ENCODE data around the gene RAB11FIP4.
"Not testable (repeated sequence)": the region's sequence is repeated elsewhere in the genome, so short reads cannot be mapped to it uniquely, and the experiment has no call there.

Gene RAB11FIP4, protein sequence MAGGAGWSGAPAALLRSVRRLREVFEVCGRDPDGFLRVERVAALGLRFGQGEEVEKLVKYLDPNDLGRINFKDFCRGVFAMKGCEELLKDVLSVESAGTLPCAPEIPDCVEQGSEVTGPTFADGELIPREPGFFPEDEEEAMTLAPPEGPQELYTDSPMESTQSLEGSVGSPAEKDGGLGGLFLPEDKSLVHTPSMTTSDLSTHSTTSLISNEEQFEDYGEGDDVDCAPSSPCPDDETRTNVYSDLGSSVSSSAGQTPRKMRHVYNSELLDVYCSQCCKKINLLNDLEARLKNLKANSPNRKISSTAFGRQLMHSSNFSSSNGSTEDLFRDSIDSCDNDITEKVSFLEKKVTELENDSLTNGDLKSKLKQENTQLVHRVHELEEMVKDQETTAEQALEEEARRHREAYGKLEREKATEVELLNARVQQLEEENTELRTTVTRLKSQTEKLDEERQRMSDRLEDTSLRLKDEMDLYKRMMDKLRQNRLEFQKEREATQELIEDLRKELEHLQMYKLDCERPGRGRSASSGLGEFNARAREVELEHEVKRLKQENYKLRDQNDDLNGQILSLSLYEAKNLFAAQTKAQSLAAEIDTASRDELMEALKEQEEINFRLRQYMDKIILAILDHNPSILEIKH

DNA sequence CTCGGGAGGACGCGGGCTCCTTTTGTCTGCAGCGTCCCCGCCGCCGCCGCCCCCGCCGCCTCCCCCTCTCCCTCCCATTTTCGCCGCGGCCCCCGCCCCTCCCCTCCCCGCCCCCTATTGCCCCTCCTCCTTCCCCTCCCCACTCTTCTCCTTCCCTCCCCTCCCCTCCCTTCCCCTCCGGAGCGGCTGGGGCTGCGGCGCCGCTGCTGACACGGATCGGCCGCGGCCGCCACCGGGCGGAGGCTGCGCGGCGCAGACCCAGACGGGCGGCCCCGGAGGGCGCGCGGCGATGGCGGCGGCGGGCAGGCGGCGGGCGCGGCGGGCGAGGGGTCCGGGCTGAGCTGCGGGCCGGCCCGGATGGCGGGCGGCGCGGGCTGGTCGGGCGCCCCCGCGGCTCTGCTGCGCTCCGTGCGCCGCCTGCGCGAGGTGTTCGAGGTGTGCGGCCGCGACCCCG, at the start of gene RAB11FIP4:
Gene RAB11FIP4, plus strand, starts transcription at position 180 of the 454 bp plus-strand sequence. Its CDS starts 178 bp downstream, at position 358.
- peak in 28 of 56 donors; percentile 17 to 61 (median 43) for DNase-seq

DNA sequence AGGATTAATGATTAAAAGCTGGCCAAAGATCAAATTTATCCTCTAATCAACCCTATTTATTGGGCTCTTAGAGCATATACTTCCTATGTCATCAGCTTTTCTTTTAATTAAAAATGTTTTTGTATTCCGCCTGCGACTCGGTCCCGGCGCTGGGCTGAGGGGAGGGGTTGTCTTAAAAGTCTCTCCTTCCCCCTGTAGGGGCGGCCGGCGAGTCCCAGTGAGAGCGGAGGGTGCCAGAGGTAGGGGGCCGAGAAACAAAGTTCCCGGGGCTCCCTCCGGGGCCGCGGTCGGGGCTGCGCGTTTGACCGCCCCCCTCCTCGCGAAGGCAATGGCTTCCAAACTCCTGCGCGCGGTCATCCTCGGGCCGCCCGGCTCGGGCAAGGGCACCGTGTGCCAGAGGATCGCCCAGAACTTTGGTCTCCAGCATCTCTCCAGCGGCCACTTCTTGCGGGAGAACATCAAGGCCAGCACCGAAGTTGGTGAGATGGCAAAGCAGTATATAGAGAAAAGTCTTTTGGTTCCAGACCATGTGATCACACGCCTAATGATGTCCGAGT, 46.2 kb upstream of the RAB11FIP4 start:
- not testable (repeated sequence) for DNase-seq

DNA sequence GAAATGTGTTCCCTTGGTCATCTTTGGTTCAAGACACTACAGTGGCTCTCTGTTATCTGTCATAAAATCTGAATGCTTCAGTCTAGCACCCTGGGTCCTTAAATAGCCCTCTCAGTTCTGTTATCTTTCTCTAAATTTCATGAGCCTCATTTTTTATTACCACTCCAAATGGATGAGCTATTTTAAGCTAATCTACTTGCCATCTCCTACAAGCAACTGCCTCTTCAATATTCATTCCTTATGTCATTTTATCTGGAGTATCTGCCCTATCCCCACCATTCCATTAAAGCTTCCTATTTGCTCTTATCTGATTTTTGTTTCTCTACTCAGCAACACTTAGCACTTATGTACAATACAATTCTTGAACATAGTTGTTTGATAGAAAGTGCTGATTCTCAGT, 42.0 kb upstream of the RAB11FIP4 start:
- no peak for DNase-seq

DNA sequence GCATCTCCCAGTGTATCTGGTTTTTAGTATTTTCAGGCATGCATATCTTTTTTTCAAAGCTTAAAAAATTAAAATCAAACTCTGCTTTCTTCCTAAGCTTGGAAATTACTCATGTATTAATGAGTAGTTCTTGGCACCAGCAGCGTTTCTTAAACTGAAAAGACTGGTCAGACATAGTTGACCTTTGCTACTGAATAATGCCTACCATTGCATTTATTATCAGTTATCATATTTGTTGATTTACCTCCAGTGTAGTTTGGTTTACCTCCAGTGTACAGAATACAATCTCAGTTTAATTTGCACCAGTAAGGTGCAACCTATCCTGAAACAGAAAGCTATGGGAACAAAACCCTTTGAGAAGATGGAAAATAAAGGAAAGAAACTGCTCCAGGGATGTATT, 35.5 kb upstream of the RAB11FIP4 start:
- DNase-seq, result no peak

DNA sequence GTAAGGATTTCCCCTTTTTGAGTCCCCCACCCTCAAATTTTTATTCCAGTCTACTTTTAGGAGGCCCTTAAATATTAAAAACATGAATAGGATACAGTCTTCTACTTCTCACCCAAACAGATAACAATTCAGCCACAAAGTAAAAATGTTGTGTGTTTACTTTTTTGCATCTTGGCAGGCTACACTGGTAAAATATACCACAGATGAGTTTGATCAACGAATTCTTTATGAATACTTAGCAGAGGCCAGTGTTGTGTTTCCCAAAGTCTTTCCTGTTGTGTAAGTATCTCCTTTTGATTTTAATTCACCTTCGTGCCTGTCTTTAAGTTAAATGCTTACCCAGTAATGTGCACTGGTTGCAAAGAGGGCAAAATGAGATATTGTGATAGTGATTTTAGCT, 34.4 kb upstream of the RAB11FIP4 start:
- no peak for DNase-seq

DNA sequence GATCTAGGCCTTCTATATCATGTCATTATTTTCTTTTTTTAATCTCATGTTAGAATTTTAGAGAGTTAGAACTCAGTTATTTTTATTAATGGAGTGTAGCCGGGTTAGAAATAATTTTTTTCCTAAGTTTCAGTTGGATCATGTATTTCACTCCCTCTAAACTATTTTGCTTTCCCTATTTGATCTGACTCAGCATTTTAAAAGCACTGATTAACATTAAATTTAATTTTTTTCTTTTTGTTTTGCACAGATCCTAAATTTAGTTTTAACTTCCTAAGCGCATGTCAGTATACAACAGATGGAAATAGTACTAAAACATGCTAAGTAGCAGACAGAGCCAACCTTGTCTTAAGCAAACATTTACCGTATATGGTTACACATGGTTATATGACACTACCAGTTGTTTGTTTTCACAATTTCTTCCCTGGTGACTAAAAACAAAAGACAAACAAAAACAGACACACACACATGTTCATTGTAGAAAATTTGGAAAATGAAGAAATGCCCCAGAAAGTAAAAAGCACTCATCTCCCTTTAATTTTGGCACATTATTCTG, 33.6 kb upstream of the RAB11FIP4 start:
- no peak for DNase-seq

DNA sequence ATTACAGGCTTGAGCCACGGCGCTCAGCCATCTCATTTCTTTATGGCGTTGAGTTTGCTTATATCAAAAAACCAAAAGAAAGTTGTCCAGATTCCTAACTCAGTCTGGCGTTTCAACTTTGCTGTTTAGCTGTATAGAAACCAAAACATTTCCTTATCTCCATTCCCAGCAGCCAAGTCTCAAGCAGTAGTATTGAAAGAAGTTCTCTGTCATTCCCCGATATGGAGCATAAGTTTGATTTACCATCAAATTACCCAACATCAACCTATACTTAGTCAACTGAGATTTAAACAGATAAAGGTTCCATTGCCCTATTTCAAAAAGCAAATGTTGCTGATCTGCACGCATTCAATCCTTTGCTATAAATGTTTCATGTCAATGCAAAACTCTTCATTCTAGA, 27.5 kb upstream of the RAB11FIP4 start:
- no peak for DNase-seq

DNA sequence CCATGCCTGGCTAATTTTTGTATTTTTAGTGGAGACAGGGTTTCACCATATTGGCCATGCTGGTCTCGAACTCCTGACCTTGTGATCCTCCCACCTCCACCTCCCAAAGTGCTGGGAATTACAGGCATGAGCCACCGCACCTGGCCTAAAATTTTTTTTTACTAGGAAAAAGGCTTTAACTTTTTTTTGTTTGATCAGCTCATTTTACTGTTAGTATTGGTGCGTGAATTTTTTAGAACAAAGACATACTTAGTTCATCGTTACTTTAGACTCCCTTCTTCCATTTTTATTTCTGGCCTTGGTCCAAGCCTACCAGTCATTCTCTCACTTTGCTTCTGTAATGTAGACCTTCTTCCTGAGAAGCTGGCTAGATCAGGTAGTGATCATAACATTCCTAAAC, 25.4 kb upstream of the RAB11FIP4 start:
- DNase-seq, result no peak

DNA sequence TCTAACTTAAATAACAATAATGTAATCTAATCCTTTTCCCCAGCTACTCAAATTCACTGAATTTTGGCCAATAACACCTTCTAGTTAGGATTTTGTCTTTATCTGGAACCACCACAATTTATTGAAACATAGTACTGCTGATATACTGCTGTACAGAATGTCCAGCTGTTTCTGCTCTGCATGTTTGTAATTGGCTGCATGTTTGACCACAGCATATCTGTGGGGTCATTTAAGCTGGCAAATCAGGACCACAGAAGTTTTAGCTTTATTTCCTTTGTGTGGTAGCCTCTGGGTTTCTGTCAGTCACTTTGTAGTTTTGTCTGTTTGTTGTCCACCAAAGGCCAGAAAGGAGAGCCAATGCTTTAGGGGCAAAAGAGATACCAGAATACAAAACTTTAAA, 22.2 kb upstream of the RAB11FIP4 start:
- DNase-seq, result no peak

DNA sequence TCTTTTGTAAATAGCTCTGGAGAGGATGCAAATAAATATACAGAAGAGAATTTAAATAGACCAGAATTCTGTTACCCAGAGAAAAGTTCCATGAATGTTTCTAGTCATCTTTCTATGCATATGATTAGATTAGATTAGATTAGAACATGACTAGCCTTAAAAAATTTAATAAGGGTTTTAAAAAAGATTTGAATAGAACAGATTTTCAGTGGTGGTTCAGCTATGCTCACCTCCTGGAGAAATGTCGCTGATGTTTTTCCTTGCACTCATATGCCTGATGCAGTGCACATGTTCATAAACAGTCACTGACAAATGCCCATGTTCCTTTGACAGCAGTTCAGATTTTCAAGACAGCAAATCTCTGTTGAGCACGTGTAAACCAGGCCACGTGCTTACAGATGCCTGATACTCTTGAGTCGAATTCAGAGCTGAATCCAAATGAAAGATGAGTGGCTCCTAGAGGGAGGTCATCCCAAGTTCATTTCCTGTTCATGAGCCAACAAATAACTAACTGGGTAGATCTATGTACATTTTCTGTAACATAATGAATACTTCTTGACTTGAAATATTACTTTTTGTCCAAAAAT, 19.9 kb upstream of the RAB11FIP4 start:
- DNase-seq, result no peak

DNA sequence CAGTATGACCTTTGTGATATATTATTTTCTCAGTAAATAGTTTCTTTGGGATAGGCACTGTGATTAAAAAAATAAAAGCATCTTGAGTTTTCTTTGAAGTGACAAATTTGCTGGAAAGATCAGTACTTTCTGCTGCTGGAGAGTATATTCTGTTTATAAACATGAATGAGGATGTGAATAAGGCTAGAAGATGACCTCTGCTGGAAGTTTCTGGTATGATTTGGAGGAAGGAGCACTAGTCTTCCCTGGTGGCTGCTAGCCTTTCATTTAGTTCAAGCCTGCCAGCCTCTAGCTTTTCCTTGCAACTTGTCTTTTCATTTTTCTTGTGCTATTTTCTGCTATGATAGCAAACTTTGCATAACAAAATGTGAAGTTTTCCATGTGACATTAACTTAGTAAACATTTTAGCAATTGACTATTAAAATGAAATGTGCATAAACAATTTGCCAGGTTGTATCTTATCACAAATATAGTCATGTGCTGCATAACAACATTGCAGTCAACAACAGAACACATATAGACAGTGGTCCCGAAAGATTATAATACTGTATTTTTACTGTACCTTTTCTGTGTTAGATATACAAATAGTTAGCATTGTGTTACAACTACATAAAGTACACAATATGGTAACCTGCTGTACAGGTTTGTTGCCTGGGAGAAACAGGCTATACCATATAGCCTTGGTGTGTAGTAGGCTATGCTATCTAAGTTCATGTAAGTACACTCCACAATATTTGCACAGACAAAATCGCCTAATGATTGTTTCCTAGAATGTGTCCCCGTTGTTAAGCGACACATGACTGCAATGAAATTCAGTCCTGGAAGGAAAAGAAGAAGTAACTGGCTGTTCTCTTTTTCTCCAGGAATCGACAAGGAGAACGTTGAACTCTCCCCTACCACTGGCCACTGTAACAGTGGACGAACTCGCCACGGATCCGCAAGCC, 18.1 kb upstream of the RAB11FIP4 start:
- peak in 5 of 56 donors; percentile 11 to 38 (median 28) for DNase-seq

DNA sequence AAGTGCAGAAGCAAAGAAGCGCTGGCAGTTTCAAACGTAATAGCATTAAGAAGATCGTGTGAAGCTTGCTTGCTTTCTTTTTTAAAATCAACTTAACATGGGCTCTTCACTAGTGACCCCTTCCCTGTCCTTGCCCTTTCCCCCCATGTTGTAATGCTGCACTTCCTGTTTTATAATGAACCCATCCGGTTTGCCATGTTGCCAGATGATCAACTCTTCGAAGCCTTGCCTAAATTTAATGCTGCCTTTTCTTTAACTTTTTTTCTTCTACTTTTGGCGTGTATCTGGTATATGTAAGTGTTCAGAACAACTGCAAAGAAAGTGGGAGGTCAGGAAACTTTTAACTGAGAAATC, 17.4 kb upstream of the RAB11FIP4 start:
- DNase-seq, result no peak

DNA sequence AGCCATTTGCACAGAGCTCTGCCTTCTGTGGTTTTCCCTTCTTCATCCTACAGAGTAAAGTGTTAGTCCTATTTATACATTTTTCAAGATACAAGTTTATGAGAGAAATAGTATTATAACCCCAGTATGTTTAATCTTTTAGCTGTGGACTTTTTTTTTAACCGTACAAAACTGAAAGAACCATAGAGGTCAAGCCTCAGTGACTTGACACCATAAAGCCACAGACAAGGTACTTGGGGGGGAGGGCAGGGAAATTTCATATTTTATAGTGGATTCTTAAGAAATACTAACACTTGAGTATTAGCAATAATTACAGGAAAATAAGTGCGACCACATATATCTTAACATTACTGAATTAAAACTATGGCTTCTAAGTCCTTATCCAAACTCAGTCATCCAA, 17.0 kb upstream of the RAB11FIP4 start:
- no peak for DNase-seq

DNA sequence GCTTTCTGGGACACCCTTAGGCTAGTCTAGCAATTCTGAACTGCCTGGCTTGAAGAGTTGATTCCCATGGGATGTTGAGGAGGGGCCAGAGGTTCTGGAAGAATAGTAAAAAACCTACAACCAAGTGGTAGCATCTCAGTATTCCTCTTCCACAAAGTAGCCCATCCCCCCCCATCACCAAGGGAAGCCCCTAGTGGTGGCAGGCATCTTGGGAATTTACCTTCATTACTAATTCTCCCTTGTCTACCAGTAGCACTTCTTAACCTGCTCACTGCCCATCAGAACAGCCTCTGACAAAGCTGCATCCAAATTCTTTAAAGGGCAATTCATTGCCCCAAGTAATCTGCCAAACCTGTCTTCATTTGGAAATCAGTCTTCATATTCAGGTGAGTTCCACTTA, 12.8 kb upstream of the RAB11FIP4 start:
- DNase-seq, result no peak

DNA sequence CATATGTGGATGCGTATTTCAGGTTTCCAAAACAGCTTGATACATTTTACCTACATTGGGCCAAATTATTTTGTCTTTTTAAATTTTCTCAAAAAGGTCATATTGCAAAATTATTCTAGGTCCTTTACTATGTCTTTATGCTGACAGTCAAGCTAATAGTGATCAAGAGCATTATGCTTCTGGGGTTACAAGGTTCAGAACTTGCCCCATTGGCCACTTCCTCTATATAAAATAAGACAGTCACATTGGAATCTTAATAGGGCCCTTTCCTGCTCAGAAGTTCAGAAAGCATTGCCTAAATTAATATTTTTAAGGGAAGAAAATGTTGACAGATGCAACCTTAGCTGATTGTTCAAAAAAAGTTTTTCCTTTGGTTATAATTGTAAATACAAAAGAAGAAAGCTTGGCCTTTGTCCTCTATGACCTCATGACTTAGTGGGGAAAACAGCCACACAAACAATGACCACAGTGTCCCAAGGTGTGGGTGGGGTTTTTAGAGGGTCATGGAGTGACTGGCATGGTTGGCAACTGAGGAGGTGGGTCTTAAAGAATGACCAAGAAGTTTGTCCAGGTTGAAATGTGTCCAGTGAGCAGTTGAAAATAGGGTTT, 11.8 kb upstream of the RAB11FIP4 start:
- DNase-seq, result peak in 2 of 56 donors; percentile 3 to 12

DNA sequence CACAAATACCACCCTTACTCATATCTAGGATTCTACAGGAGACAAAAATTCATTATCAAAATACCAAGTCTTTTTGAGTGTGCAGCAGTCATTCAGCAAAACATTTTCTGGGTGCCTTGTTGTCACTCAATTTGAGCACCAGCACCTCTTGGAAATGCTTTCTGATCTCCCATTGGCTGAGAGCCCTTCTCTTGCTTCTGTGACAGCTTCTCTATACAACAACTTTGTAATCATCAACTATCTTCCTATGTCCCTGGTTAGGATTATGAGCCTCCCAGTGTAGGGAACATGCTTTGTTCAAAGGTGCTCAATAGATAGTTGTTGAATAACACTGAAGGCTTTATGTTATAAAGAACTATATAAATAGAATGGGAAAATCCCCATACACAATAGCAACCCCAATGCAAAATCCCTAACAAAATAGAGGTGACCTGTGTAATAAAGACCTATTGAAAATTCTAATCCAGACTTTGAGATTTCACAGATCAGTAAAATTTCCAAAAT, 10.3 kb upstream of the RAB11FIP4 start:
- DNase-seq, result no peak

DNA sequence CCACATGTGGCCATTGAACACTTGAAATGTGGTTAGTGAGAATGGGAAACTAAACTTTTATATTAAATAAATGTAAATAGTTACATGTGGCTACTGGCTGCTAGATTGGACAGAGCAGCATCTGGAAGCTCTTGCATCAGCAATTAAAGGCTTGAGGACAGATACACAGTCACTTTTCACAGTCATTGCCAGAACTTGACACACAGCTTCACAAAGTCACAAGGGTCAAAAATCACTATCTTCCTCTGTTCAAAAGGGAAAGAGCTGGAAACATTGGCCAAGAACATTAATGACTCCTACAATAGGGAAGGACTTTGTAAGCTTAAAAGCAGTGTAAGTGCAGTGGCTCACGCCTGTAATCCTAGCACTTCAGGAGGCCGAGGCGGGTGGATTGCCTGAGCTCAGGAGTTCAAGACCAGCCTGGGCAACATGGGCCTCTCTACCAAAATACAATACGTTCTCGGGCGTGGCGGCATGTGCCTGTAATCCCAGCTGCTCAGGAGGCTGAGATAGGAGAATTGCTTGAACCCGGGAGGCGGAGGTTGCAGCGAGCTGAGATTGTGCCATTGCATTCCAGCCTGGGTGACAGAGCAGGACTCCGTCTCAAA, 8.7 kb upstream of the RAB11FIP4 start:
- DNase-seq, result not testable (repeated sequence)

DNA sequence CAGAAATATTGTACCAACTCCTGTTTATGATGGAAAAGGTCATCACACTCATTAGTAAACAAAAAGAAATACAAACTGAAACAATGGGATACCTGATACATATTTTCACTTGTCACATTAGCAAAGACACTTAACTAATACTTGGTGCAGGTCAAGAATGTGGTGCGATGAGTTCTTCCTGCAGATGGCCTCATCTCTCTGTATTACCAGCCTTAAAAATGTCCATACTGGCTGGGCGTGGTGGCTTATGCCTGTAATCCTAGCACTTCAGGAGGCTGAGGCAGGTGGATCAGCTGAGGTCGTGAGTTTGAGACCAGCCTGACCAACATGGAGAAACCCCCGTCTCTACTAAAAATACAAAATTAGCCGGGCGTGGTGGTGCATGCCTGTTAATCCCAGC, 8.0 kb upstream of the RAB11FIP4 start:
- DNase-seq, result not testable (repeated sequence)

DNA sequence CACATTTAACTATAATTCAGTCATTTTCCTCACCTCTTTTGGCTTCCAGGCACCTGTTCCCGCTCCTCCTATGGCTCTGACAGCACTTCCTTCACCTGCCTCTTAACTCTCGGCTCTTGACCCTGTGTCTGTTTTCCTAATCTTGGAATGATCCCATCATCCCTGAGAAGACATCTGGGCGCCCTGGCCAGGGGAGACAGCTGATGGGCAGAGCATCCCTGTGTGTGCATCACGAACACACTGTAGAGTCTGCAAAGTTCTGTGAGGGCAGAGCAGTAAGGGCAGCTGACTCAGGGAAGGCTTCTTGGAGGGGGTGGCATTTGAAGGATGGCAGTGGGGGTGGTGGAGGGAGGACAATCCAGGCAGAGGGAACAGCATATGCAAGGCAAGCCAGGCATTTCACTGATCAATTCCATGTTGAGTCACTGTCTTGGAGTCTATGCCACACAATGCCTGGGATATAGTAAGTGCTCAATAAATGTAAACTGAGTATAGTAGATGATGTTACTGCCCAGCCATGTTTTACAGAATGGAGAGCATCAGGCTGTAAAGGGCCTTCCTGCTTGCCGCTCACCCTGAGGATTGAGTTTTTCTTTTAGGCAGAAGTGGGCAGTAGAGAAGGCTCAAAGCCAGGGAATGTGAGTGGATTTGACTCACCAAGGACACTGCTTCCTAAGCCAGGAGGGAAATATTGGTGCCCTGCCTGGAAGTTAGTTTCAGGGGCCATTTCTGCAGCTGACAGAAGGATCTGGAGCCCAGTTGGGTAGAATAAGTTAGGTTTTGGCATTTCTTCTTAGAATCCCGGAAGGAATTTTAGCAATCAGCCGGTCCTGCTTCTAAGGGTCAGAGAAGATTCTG, 5.8 kb upstream of the RAB11FIP4 start:
- DNase-seq, result no peak
